B cell (primary cell): Measurements from ENCODE around the gene CYB5B. TPM values are rescaled to one million over a fixed set of nuclear protein-coding genes. Genes with fewer than 3 reads are reported as not detected.

Source experiments
- ATAC-seq: fragments of 200-7000 bp; cut with Tn5 transposase; one replicate; pipeline ENCODE4 v1.10.0; 2021; ENCODE audit warnings: low read depth, mild to moderate bottlenecking, moderate number of reproducible peaks, moderate library complexity
- CTCF ChIA-PET: fragments of 350-600 bp; sonication (Branson Sonifier 250); formaldehyde crosslinking; loops from one replicate; lab custom pipeline; 2021; ENCODE audit warnings: antibody characterized with exemption, inconsistent platforms; lab: Charles Lee
- POLR2A ChIA-PET: fragments of 350-600 bp; sonication (Branson Sonifier 250); formaldehyde crosslinking; loops from one replicate; lab custom pipeline; 2021; ENCODE audit warnings: antibody characterized with exemption; lab: Charles Lee
- DNase-seq: peaks from one replicate; pipeline ENCODE4 v3.0.0; 2013
- H2AFZ ChIP-seq: 2 replicates; pipeline ENCODE4 v1.6.1; 2012; ENCODE audit warnings: mild to moderate bottlenecking, low read depth, low read length; ENCODE audit not compliant: insufficient read depth, poor library complexity, severe bottlenecking
- H3K27ac ChIP-seq, 2 donors: 1 replicate in 1 of 2; 2 replicates in 1 of 2; pipeline ENCODE4 v1.5.1; 2012 to 2013; ENCODE audit warnings: low read length in 2 of 2, mild to moderate bottlenecking in 2 of 2, moderate library complexity in 1 of 2
- H3K27me3 ChIP-seq, 4 experiments: fragments of 200-600 bp in 1 of 4; sonication (generic) in 1 of 4; replicated peaks in 1 of 4; 1 replicate in 2 of 4; 2 replicates in 2 of 4; pipeline versions ENCODE4 v1.6.1 to v1.7.0; 2013 to 2016; ENCODE audit warnings: low read length in 3 of 4, mild to moderate bottlenecking in 2 of 4, mixed read lengths in 1 of 4, moderate library complexity in 1 of 4; ENCODE audit not compliant: insufficient read depth in 4 of 4, control insufficient read depth in 3 of 4; ENCODE audit errors: control extremely low read depth in 1 of 4
- H3K36me3 ChIP-seq, 2 experiments: replicated peaks in 1 of 2; 1 replicate in 1 of 2; 2 replicates in 1 of 2; pipeline versions ENCODE4 v1.6.1 to v1.7.1; 2013; ENCODE audit warnings: low read length in 1 of 2; ENCODE audit not compliant: insufficient read depth in 2 of 2, control insufficient read depth in 1 of 2; ENCODE audit errors: control extremely low read depth in 1 of 2, extremely low read depth in 1 of 2
- H3K4me1 ChIP-seq, 2 donors: fragments of 200-600 bp in 1 of 2; sonication (generic) in 1 of 2; 1 replicate in 1 of 2; 2 replicates in 1 of 2; pipeline versions ENCODE4 v1.5.1 to v1.6.1; 2013 to 2017; ENCODE audit warnings: low read length in 2 of 2; ENCODE audit not compliant: control insufficient read depth in 2 of 2, insufficient read depth in 2 of 2
- H3K4me2 ChIP-seq: replicated peaks from 2 replicates; pipeline ENCODE3; 2012; ENCODE audit warnings: mild to moderate bottlenecking, low read depth, low read length; ENCODE audit not compliant: poor library complexity, severe bottlenecking
- H3K4me3 ChIP-seq, 5 experiments: fragments of 200-600 bp in 1 of 5; sonication (generic) in 1 of 5; 1 replicate in 3 of 5; 2 replicates in 2 of 5; pipeline versions ENCODE4 v1.5.1 to v1.7.0; 2011 to 2016; ENCODE audit warnings: low read length in 4 of 5, mild to moderate bottlenecking in 4 of 5, low read depth in 2 of 5, control low read depth in 1 of 5, moderate library complexity in 1 of 5; ENCODE audit not compliant: insufficient read depth in 1 of 5; ENCODE audit errors: control extremely low read depth in 1 of 5, extremely low read depth in 1 of 5
- H3K79me2 ChIP-seq: fragments of 200-600 bp; sonication (generic); one replicate; pipeline ENCODE4 v1.6.0; 2016; ENCODE audit warnings: low read length; ENCODE audit not compliant: control insufficient read depth, insufficient read depth
- H3K9ac ChIP-seq: fragments of 200-600 bp; sonication (generic); 2 replicates; pipeline ENCODE4 v1.6.1; 2017; ENCODE audit warnings: mild to moderate bottlenecking, low read length, moderate library complexity
- H3K9me3 ChIP-seq, 3 donors: one replicate each; pipeline versions ENCODE4 v1.6.1 to v1.7.1; 2013; ENCODE audit warnings: low read length in 2 of 3; ENCODE audit not compliant: control insufficient read depth in 2 of 3, insufficient read depth in 1 of 3; ENCODE audit errors: control extremely low read depth in 1 of 3
- H4K20me1 ChIP-seq: 2 replicates; pipeline ENCODE4 v1.6.0; 2012; ENCODE audit warnings: mild to moderate bottlenecking, low read length; ENCODE audit not compliant: insufficient read depth, control insufficient read depth, poor library complexity, severe bottlenecking
- H3K27ac Mint-ChIP-seq: one replicate; pipeline ENCODE4 v1.8.0; 2021; ENCODE audit warnings: mixed read lengths
- H3K27me3 Mint-ChIP-seq: one replicate; pipeline ENCODE4 v1.8.0; 2021; ENCODE audit warnings: mixed read lengths
- H3K4me1 Mint-ChIP-seq: one replicate; pipeline ENCODE4 v1.8.0; 2021; ENCODE audit warnings: mixed read lengths
- H3K4me3 Mint-ChIP-seq: one replicate; pipeline ENCODE4 v1.8.0; 2021; ENCODE audit warnings: mixed read lengths
- H3K9me3 Mint-ChIP-seq: one replicate; pipeline ENCODE4 v1.8.0; 2022; ENCODE audit warnings: mixed read lengths; ENCODE audit not compliant: insufficient read depth
- CTCF ChIP-seq: fragments of 200-600 bp; IDR thresholded peaks from one replicate; pipeline ENCODE4 v1.8.0; 2022; ENCODE audit warnings: antibody characterized with exemption, mild to moderate bottlenecking
- EZH2 ChIP-seq: IDR thresholded peaks from 2 replicates; pipeline ENCODE4 v1.6.1; 2012; ENCODE audit warnings: borderline replicate concordance, low read depth, mild to moderate bottlenecking, moderate library complexity, low read length; ENCODE audit not compliant: insufficient read depth, poor library complexity, severe bottlenecking
- WGBS: methylation state at CpG from one replicate; pipeline ENCODE4 v1.1.5; 2013; ENCODE audit warnings: missing lambda C conversion rate; ENCODE audit not compliant: insufficient coverage; 5-methylcytosine and 5-hydroxymethylcytosine counted together
- intact Hi-C: fragments of 100-400 bp; cut with micrococcal nuclease; formaldehyde crosslinking; loops from one replicate; pipeline ENCODE4 v1.10.0; 2022
- polyA plus RNA-seq: library from polyadenylated mRNA; depleted of rRNA; stranded (reverse); fragments of >200 nt; gene quantifications from 2 replicates; pipeline ENCODE4 v1.2.3, GENCODE V29; 2012
- total RNA-seq, 2 donors: library from RNA; stranded (reverse); fragments of 120-200 nt in 1 of 2; gene quantifications; 1 replicate in 1 of 2; 2 replicates in 1 of 2; pipeline versions ENCODE4 v1.2.3 to v1.2.4, GENCODE V29; 2013 to 2022

CYB5B gene
- total and polyA plus RNA-seq, 2 donors (not counting 1 experiment from before 2014, with no cell fraction given) = 21.5 to 64.7 TPM

- Histone ChIP-seq H2AFZ (peak overlapping the region; percentile 85), H3K27me3 (no peaks in the 10 kb centered on the region), H3K4me1 (peaks cover 31 to 33% of the 10 kb centered on the region in 2 donors), H3K36me3 (peaks cover 6 to 27% of the 10 kb centered on the region in 2 experiments), H3K9me3 (no peaks in the 10 kb centered on the region), H3K4me3 (peak overlapping the region in 1 of 5 experiments; percentile 64), H3K4me2 (peak overlapping the region; percentile 72), H3K9ac (peak overlapping the region; percentile 71), H3K79me2 (peaks cover 50% of the 10 kb centered on the region), H3K27ac (no peak overlapping the region), H4K20me1 (no peaks in the 10 kb centered on the region)
- no peak for DNase-seq
- Mint-ChIP-seq H3K27me3 (no peaks in the 10 kb centered on the region), H3K4me3 (peak overlapping the region; percentile 57), H3K27ac (no peak overlapping the region), H3K4me1 (peaks cover 30% of the 10 kb centered on the region), H3K9me3 (no peaks in the 10 kb centered on the region)
- intact Hi-C loops = loop anchor here (1.0 to 2.0 kb wide), 5 partner anchors 38 to 368 kb away; partner anchors contain the start of genes COG8, CYB5B, NFAT5 and NIP7
- CTCF ChIA-PET = interaction anchor here (1.3 to 2.5 kb wide), 3 partner anchors 7 to 56 kb away, joined by 7 to 9 read pairs (median 9); partner anchors contain the start of gene PDF
- TF ChIP-seq EZH2 = no peak
- no peak for TF ChIP-seq CTCF
- WGBS = no CpG with 5 or more reads among the region's 1 CpG
- POLR2A ChIA-PET = no interaction called here
- ATAC-seq = no peak
Measured at GRCh38 chr16:69386596-69386995, 37.8 kb upstream of the CYB5B start.
